GM19238 (cell line): ENCODE measurements around the gene CPEB4.

Experiments used
- DNase-seq: peaks from one replicate; pipeline ENCODE4 v3.0.0; 2011; ENCODE audit warnings: low spot score; ENCODE audit not compliant: insufficient read length

The CPEB4 gene

GRCh38 chr5:173941758-173942401, 53.7 kb downstream of the CPEB4 start:
- no peak for DNase-seq

- no peak for DNase-seq
Measured at GRCh38 chr5:173944511-173944910, 56.4 kb downstream of the CPEB4 start.

GRCh38 chr5:173945160-173945559, 57.0 kb downstream of the CPEB4 start:
- DNase-seq = no peak

- DNase-seq = no peak
Measured at GRCh38 chr5:173946323-173946722, 58.2 kb downstream of the CPEB4 start.

- DNase-seq = no peak
Measured at GRCh38 chr5:173950829-173951228, 62.7 kb downstream of the CPEB4 start.

- DNase-seq = no peak
Measured at GRCh38 chr5:173953528-173954090, 65.5 kb downstream of the CPEB4 start.

GRCh38 chr5:173954671-173955521, 66.7 kb downstream of the CPEB4 start:
- no peak for DNase-seq

- DNase-seq = no peak
Measured at GRCh38 chr5:173960986-173961385, 72.8 kb downstream of the CPEB4 start.

- DNase-seq = no peak
Measured at GRCh38 chr5:173961418-173961817, 73.3 kb downstream of the CPEB4 start.

- no peak for DNase-seq
Measured at GRCh38 chr5:173962436-173962972, 74.4 kb downstream of the CPEB4 start.

GRCh38 chr5:173963182-173963838, 75.2 kb downstream of the CPEB4 start:
- DNase-seq = no peak

- no peak for DNase-seq
Measured at GRCh38 chr5:173963867-173964441, 75.8 kb downstream of the CPEB4 start.

- DNase-seq = no peak
Measured at GRCh38 chr5:173964506-173964905, 76.4 kb downstream of the CPEB4 start.

GRCh38 chr5:173967241-173967640, 79.1 kb downstream of the CPEB4 start:
- no peak for DNase-seq

GRCh38 chr5:173968154-173968797, 80.1 kb downstream of the CPEB4 start:
- DNase-seq = no peak

- DNase-seq = no peak
Measured at GRCh38 chr5:173969167-173970049, 81.3 kb downstream of the CPEB4 start.

- DNase-seq = no peak
Measured at GRCh38 chr5:173970878-173971650, 82.9 kb downstream of the CPEB4 start.

- DNase-seq = no peak
Measured at GRCh38 chr5:173971681-173972345, 83.7 kb downstream of the CPEB4 start.

GRCh38 chr5:173972607-173972924, 84.4 kb downstream of the CPEB4 start:
- DNase-seq = no peak
